HG03571 (cell line): Measurements from ENCODE around the gene SUN5.

Source experiments
- ATAC-seq: cut with Tn5 transposase; IDR thresholded peaks from one replicate; pipeline ENCODE4 v1.9.1; 2021; ENCODE audit not compliant: unreplicated experiment

SUN5 gene

DNA sequence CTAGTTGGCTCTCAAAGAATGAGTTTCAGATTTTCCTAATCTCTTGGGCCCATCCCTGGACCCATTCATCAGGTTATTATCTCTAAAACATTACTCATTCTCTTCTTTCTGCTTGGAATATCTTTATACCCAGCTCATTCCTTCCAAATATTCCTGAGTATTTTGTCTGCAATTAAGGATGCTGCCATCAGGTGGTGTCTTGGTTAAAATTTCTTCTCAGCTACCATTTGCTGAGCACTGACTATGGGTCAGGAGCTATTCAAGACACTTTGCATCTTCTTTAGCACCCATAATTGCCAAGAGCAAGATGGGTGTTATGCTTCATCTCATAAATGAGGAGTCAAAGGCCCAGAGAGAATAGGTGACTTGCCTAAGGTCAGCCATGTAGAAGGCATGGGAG lies 8.4 kb downstream of the SUN5 start:
- no peak for ATAC-seq

- no peak for ATAC-seq
These were observed 10.7 kb downstream of the SUN5 start for GRCh38 chr20:32993496-32994050.

- ATAC-seq = no peak
These were observed 12.2 kb downstream of the SUN5 start for GRCh38 chr20:32991792-32992641.

DNA sequence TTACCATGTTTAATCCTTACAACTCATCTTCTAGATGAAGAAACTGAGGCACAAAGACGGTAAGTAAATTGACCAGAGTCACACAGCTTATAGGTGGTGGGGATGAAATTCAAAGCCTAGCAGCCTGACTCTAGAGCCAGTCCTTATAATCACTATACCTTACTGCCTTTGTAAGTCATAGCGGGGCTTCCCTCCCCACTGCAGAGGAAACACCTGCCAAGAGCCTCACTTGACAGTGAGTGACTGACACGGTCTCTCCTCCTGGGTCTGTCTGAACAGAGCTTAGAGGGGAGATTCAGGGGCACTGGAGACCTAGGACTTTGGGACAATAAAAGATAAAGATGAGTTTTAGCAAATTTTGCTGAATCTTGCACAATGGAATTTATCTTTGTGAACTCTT lies 12.8 kb downstream of the SUN5 start:
- ATAC-seq = no peak

DNA sequence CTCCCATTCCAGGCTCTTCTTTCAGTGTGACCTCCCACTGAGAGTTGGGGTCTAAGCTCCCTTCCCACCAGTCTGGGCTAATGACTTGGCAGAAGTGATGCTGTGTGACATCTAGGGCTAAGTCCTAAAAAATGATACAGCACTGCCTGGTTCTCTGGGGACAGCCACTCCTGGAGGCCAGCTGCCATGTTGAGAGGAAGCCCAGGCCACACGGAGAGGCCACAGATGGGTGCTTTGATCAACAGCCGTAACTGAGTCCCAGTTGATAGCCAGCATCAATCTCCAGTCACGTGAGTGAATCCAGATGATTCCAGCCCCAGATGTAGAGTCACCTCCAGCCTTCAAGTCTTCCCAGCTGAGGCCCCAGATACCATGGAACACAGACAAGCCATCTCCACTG lies 13.8 kb downstream of the SUN5 start:
- ATAC-seq = no peak

DNA sequence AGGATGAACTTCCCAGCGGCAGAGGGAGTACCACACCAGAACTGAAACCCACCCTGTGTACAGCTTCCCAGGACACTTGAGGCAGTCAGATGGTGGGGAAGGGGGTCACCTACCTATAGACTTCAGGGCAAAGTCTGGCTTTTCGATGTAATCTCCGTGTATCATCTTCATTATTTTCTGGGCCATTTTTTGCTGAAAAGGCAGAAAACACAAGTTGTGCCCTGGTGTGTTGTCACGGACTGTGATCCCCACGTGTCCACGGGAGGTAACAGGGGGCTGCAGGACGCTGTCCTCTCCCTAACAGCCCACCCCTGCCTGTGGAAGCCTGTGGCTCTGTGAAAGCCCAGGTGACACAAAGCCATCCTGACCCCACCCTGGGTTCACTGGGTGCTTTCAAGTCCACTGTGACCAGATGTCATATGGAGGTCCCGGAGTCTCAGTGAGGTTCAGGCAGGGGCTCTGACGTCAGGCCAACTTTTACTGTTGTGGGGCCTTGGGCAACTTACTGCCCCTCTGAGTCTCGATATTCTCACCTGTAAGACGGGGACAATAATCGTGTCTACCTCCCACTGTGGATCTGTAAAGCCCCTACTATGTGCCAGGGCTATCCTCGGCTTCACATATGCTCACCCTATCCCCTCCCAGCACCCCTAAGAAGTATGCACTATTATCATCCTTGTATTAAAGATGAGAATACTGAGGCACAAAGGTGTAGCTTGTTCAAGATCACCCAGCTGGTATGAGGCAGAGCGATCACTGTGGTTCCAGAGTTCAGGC lies 14.5 kb downstream of the SUN5 start:
- no peak for ATAC-seq

DNA sequence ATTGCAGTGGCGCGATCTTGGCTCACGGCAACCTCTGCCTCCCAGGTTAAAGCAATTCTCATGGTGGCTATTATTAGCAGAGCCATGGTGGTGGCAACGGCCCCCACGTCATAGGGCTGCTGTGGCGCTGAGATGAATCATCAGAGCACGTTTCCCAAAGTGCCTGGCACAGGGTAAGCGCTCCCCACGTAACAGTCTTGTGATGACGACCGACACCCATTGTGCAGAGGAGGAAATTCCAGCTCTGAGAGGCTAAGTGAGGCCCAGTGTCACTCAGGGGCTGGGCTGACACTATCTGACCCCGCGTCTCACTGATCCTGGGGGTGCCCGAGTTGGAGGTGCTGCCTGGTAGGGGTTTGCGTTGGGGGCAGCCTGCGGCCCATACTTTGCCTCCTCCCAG lies 16.2 kb downstream of the SUN5 start:
- ATAC-seq = no peak

- no peak for ATAC-seq
These were observed 17.0 kb downstream of the SUN5 start for GRCh38 chr20:32987044-32987825.

DNA sequence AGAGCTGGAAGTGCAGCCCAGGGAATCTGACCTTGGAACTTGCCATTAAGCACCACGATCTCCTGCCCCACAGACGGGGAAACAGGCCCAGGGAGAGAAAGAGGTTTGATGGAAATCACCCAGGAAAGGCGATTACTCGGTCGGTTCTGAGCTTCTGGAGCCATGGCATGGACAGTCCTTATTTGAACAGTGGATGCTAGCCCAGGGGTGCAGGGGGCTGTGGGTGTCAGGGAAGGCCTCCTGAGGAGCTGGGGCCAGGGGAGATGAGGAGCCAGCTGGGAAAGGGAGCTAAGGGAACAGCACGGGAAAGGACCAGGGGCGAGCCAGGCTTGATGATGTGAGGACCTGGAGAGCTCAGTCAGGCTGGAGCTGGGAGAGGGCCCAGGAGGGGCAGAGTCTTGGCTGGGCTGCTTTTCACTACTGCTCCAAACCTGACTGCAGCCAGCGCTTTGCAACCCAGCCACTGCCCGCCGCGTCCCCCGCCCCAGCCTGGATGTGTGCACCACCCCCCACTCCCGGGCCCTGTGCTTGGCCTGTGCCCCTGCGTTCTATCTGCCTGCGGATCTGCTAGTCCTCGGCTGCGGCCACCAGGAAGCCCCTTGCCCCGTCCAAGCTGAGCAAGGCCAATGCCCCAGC lies 17.8 kb downstream of the SUN5 start:
- ATAC-seq = no peak

DNA sequence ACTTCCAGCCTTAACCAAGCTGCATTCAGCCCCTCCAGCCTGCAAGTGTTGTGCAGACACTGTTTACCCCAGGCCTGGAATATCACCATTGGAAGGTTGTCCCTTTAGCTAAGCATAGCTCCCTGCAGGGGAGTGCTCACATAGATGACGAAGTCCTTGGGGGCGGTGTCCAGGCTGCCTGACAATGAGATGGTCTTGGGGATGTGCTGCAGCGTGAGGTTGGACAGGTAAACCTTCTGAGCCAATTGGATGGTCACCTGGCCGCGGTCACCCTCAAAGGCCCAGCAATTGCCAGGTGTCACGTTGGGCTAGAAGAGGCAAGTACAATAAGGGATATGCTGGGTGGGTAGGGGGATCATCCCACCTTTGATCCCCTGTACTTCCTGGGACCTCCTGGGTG lies 18.6 kb downstream of the SUN5 start:
- no peak for ATAC-seq

DNA sequence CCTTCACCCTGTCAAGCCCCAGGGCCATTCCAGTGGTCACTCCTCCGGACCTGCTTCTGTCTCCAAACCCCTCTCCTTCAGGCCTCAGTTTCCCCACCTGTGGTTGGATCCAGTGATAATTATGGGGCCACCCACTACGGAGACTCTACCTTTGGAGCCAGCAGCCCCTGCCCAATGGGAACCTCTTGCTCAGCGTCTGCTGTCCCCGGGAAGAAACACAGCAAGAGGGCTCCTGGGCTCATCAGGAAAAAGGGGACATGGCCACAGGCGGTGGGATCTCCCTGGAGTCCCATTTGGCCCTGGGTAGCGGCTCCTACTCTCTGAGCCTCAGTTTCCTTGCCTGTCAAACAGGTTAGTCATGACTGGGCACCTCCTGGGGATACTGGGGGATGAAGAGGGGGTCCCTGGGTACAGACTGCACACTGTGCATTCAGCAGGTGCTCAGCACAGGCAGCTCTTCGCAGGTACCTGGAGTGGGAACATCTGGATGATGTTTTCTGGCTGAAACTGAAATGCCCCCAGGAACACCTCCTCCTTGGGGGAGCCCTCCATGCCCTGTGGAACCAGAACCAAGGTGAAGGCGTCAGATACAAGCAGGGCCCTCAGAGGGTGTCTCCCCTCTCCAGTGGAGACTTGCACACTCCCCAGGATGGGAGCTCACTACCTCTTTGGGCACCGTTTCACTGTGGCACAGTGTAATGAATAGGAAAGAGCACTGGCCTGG lies 19.4 kb downstream of the SUN5 start:
- no peak for ATAC-seq

GRCh38 chr20:32984196-32984595 lies 20.0 kb downstream of the SUN5 start:
- ATAC-seq = no peak

DNA sequence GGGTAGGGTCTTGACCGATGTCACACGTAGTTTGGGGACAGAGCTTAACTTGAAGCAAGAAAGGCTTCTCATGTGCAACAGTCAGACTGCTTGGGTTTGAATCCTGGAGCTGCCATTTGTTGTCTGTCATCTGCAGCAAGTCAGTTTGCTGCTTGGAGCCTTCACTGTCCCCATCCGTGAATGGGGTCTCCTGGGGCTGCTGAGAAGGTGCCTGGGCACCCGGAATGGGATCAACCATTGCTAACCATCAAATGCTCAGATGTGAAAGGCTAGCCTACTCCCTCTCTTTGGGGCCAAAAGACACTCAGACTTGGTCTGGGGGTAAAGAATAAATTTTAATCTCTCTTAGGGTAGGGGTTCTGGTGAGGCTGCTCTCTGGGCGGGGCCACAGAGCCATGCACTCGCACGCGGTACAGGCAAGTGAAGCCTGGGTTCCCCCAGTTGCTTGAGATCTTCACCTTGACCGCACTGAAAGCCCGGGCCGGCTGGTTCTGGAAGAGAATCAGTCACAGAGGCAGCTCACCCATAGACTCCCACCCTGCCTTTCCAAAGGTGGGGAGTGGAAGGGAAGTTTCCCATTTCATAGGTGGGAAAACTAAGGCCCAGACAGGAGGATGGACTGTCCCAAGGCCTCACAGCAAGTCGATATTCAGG lies 20.6 kb downstream of the SUN5 start:
- no peak for ATAC-seq

- no peak for ATAC-seq
These were observed 21.4 kb downstream of the SUN5 start for GRCh38 chr20:32982617-32983458.

DNA sequence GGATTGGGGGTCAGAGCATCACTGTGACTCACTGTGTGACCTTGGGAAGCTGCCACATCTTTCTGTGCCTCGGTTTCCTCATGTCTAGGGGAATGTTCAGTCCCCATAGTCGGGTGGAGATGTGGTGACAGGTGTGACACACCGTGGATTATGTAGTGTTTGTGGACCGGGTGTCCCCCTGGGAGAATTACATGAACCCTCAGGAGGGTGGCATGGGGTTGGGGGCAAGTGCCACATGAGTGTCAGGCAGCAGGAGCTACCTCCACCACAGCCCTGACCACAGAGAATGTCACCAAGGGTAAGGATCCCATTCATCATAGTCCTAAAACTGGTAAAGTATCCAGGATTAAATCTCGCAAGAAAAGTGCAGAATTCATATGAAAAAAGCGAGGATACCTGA lies 23.2 kb downstream of the SUN5 start:
- ATAC-seq = no peak

DNA sequence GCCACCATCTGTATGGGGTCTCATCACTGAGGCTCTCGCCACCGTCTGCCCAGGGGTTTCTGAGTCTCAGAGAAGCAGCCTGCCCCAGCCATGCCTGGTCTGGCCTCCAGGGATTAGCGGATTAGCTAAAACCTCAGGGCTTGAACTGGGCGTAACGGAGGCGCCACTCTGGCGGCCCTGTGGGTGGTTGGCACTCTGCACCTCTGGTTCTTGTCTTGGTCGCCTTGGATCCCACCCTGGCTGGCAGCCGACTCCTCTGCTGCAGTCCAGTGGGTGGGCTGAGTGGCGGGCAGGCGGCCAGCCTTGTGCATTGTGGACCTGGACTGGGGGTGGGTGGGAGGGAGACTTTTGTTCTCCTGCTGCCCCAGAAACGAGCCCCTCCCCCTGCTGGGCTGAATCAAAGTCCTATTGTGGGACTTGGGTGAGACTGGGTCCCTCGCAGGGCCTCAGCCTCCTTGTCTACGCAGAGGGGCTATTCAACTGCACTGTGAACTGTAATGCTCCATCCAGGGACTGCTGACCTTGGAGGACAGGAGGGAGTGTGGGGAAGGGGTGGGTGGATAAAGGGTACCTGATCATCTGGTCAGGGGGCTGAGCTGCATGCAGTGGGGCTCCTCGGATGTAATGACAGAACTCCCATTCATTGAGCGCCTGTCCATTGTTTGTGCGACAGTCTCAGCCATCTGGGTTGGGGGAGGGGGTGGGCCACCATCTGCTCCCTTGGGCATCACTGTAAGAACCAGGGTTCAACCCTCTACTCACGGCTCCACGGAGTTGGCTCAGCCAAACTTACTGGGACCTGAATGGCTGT lies 23.9 kb downstream of the SUN5 start:
- no peak for ATAC-seq

- no peak for ATAC-seq
These were observed 24.8 kb downstream of the SUN5 start for GRCh38 chr20:32979201-32979998.
